Astrocyte (in vitro differentiated cells and primary cell): ENCODE data around the gene BHLHE40. TPM values are rescaled to one million over a fixed set of nuclear protein-coding genes. Genes with fewer than 3 reads are reported as not detected.

ENCODE experiments used
- DNase-seq: peaks from one replicate; pipeline ENCODE4 v3.0.0-alpha.2; 2010; ENCODE audit warnings: low read depth
- FAIRE-seq: peaks from 2 replicates; lab custom pipeline; 2011; peaks lifted over from hg19 to GRCh38; lab: Jason Lieb, UNC
- H2AFZ ChIP-seq: 2 replicates; pipeline ENCODE4 v1.6.0; 2012; ENCODE audit warnings: low read depth, low read length, inconsistent platforms
- H3K27ac ChIP-seq: 2 replicates; pipeline ENCODE4 v1.5.1; 2011; ENCODE audit warnings: low read depth, low read length, inconsistent platforms
- H3K27me3 ChIP-seq: 2 replicates; pipeline ENCODE4 v1.6.0; 2011; ENCODE audit warnings: low read length, inconsistent platforms; ENCODE audit not compliant: insufficient read depth
- H3K36me3 ChIP-seq: 2 replicates; pipeline ENCODE4 v1.5.1; 2011; ENCODE audit warnings: low read length, inconsistent platforms; ENCODE audit not compliant: insufficient read depth
- H3K4me1 ChIP-seq: 2 replicates; pipeline ENCODE4 v1.5.1; 2011; ENCODE audit warnings: low read length, inconsistent platforms; ENCODE audit not compliant: insufficient read depth
- H3K4me2 ChIP-seq: 2 replicates; pipeline ENCODE4 v1.6.0; 2012; ENCODE audit warnings: low read length, inconsistent platforms
- H3K4me3 ChIP-seq: 2 replicates; pipeline ENCODE4 v1.5.1; 2011; ENCODE audit warnings: low read depth, mild to moderate bottlenecking, low read length, inconsistent platforms; ENCODE audit not compliant: insufficient read depth
- H3K79me2 ChIP-seq: 2 replicates; pipeline ENCODE4 v1.6.0; 2012; ENCODE audit warnings: mild to moderate bottlenecking, low read length, inconsistent platforms; ENCODE audit not compliant: insufficient read depth
- H3K9ac ChIP-seq: 2 replicates; pipeline ENCODE4 v1.6.0; 2012; ENCODE audit warnings: mild to moderate bottlenecking, low read length, inconsistent platforms
- H3K9me3 ChIP-seq: 2 replicates; pipeline ENCODE4 v1.5.1; 2012; ENCODE audit warnings: low read depth, mild to moderate bottlenecking, low read length, inconsistent platforms; ENCODE audit not compliant: insufficient read depth
- H4K20me1 ChIP-seq: 2 replicates; pipeline ENCODE4 v1.6.0; 2012; ENCODE audit warnings: low read length, inconsistent platforms; ENCODE audit not compliant: insufficient read depth
- H3K27ac Mint-ChIP-seq: one replicate; pipeline ENCODE4 v1.8.0; 2021; ENCODE audit warnings: mild to moderate bottlenecking, mixed read lengths; ENCODE audit not compliant: unreplicated experiment
- H3K27me3 Mint-ChIP-seq: one replicate; pipeline ENCODE4 v1.8.0; 2021; ENCODE audit warnings: low read depth, mixed read lengths; ENCODE audit not compliant: unreplicated experiment
- H3K36me3 Mint-ChIP-seq: one replicate; pipeline ENCODE4 v1.8.0; 2021; ENCODE audit warnings: low read depth, mixed read lengths; ENCODE audit not compliant: unreplicated experiment
- H3K4me1 Mint-ChIP-seq: one replicate; pipeline ENCODE4 v1.8.0; 2021; ENCODE audit warnings: low read depth, mixed read lengths; ENCODE audit not compliant: unreplicated experiment
- H3K4me3 Mint-ChIP-seq: one replicate; pipeline ENCODE4 v1.8.0; 2021; ENCODE audit warnings: mild to moderate bottlenecking, moderate library complexity, mixed read lengths; ENCODE audit not compliant: unreplicated experiment
- H3K9me3 Mint-ChIP-seq: one replicate; pipeline ENCODE4 v1.8.0; 2021; ENCODE audit warnings: mild to moderate bottlenecking, mixed read lengths; ENCODE audit not compliant: unreplicated experiment
- EZH2 ChIP-seq: IDR thresholded peaks from 2 replicates; pipeline ENCODE4 v1.6.1; 2012; ENCODE audit warnings: mild to moderate bottlenecking, low read length, inconsistent platforms; ENCODE audit not compliant: insufficient read depth
- total RNA-seq: library from RNA; stranded (reverse); gene quantifications from 2 replicates; pipeline ENCODE4 v1.2.1, GENCODE V29; 2021
- TF ChIP-seq, protein P1 (sequence below): IDR thresholded peaks from 2 replicates; pipeline ENCODE4 v1.5.1; 2011; ENCODE audit warnings: low read depth, mild to moderate bottlenecking, inconsistent platforms, low read length, moderate library complexity; ENCODE audit not compliant: insufficient read depth

BHLHE40 gene
- total RNA-seq, 1 donor from 2014 or later = 156 TPM

DNA sequence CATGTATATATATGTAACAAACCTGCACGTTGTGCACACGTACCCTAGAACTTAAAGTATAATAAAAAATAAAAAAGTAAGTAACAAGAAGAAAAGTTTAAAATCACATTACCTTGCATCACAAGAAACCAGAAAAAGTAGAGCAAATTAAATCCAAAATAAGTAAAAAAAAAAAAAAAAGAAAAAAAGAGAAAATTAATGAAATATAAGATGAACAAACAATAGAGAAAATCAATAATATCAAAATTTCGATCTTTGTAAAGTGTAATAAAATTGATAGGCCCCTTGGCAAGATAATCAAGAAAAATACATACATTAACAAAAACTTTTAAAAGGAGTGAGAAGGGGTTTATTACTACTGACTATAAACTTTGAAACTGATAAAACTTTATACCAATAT lies 7.4 kb upstream of the BHLHE40 start:
- FAIRE-seq (no peak), DNase-seq (no peak)
- TF ChIP-seq EZH2 = no peak
- H3K9ac ChIP-seq = no peak overlapping the region
- no peaks in the 10 kb centered on the region for H3K79me2 ChIP-seq
- Mint-ChIP-seq H3K9me3 (peaks cover 11% of the 10 kb centered on the region), H3K36me3 (peaks cover 5% of the 10 kb centered on the region), H3K4me3 (no peak overlapping the region), H3K27ac (no peak overlapping the region), H3K4me1 (peaks cover 12% of the 10 kb centered on the region), H3K27me3 (peaks cover 6% of the 10 kb centered on the region)
- H3K4me2 ChIP-seq = no peak overlapping the region
- H3K27me3 ChIP-seq = no peaks in the 10 kb centered on the region
- H4K20me1 ChIP-seq = no peaks in the 10 kb centered on the region
- H3K4me1 ChIP-seq = peaks cover 4% of the 10 kb centered on the region
- no peaks in the 10 kb centered on the region for H3K36me3 ChIP-seq
- H3K27ac ChIP-seq = no peak overlapping the region
- no peaks in the 10 kb centered on the region for H3K9me3 ChIP-seq
- H2AFZ ChIP-seq = no peak overlapping the region
- H3K4me3 ChIP-seq = no peak overlapping the region

DNA sequence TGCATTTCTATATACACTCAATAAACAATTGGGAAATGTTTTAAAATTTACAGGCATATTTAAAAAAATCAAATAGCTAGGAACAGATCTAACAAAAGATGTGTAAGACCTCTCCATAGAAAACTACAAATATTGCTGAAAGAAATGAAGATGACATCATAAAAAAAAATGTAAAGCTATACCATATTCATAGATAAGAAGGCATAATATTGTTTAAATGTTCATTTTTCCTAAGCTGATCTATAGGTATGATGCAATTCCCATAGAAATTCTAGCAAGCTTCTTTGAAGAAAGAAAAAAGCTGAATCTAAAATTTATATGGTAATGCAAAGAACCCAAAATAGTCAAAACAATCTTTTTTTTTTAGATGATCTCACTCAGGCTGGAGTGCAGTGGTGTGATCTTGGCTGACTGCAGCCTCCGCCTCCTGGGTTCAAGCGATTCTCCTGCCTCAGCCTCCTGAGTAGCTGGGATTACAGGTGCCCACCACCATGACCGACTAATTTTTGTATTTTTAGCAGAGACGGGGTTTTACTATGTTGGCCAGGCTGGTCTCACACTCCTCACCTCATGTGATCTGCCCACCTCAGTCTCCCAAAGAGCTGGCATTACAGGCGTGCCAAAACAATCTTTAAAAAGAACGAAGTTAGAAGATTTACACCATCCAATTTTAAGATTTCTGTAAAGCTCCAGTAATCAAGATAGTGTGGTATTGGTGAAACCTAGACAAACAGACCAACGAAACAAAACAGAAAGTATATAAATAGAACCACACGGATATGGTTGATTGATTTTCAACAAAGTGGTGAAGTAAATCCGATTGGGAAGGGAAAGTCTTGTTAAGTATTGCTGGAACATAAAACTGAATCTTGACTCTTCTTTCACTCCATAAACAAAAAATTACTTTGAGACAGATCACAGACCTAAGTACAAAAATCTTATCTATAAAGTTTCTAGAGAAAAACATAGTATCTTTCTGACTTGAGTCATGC lies 6.3 kb upstream of the BHLHE40 start:
- H3K9ac ChIP-seq = no peak overlapping the region
- no peaks in the 10 kb centered on the region for H3K27me3 ChIP-seq
- Mint-ChIP-seq H3K27me3 (peaks cover under 1% of the 10 kb centered on the region), H3K4me1 (peaks cover 19% of the 10 kb centered on the region), H3K9me3 (peaks cover 3% of the 10 kb centered on the region), H3K36me3 (peaks cover 5% of the 10 kb centered on the region), H3K4me3 (no peak overlapping the region), H3K27ac (no peak overlapping the region)
- DNase-seq (no peak), FAIRE-seq (no peak)
- no peak overlapping the region for H3K4me3 ChIP-seq
- H3K9me3 ChIP-seq = no peaks in the 10 kb centered on the region
- H3K36me3 ChIP-seq = no peaks in the 10 kb centered on the region
- no peak overlapping the region for H3K4me2 ChIP-seq
- H3K4me1 ChIP-seq = peaks cover 15% of the 10 kb centered on the region
- no peak overlapping the region for H2AFZ ChIP-seq
- no peaks in the 10 kb centered on the region for H3K79me2 ChIP-seq
- no peak overlapping the region for H3K27ac ChIP-seq
- TF ChIP-seq, protein P1, sequence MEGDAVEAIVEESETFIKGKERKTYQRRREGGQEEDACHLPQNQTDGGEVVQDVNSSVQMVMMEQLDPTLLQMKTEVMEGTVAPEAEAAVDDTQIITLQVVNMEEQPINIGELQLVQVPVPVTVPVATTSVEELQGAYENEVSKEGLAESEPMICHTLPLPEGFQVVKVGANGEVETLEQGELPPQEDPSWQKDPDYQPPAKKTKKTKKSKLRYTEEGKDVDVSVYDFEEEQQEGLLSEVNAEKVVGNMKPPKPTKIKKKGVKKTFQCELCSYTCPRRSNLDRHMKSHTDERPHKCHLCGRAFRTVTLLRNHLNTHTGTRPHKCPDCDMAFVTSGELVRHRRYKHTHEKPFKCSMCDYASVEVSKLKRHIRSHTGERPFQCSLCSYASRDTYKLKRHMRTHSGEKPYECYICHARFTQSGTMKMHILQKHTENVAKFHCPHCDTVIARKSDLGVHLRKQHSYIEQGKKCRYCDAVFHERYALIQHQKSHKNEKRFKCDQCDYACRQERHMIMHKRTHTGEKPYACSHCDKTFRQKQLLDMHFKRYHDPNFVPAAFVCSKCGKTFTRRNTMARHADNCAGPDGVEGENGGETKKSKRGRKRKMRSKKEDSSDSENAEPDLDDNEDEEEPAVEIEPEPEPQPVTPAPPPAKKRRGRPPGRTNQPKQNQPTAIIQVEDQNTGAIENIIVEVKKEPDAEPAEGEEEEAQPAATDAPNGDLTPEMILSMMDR = no peak
- no peak for TF ChIP-seq EZH2
- no peaks in the 10 kb centered on the region for H4K20me1 ChIP-seq

DNA sequence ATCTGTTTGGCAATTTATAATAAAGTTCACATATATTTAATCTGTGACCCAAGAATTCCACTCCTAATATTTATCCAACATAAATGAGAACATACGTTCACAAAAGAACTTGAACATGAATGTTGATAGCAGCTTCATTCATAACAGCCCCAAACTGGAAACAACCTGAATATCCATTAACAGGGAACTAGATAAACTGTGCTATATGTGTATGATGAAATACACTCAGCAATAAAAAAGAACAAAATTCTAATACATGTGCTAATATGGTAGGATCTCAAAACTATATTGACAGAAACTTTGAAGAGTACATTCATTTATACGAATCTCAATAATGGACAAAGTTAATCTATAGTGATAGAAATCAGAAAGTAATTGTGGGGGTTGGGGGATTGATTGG lies 5.1 kb upstream of the BHLHE40 start:
- no peak overlapping the region for H3K27ac Mint-ChIP-seq
- H3K27me3 Mint-ChIP-seq = no peaks in the 10 kb centered on the region
- no peak overlapping the region for H3K4me3 ChIP-seq
- H3K79me2 ChIP-seq = no peaks in the 10 kb centered on the region
- H3K4me1 Mint-ChIP-seq = peaks cover 19% of the 10 kb centered on the region
- H3K4me2 ChIP-seq = no peak overlapping the region
- H3K27me3 ChIP-seq = no peaks in the 10 kb centered on the region
- H4K20me1 ChIP-seq = no peaks in the 10 kb centered on the region
- H3K27ac ChIP-seq = no peak overlapping the region
- H3K9ac ChIP-seq = no peak overlapping the region
- H3K9me3 Mint-ChIP-seq = no peaks in the 10 kb centered on the region
- DNase-seq = no peak
- no peak for TF ChIP-seq EZH2
- TF ChIP-seq, protein P1 = no peak
- peaks cover 16% of the 10 kb centered on the region for H3K4me1 ChIP-seq
- H3K36me3 ChIP-seq = no peaks in the 10 kb centered on the region
- no peak for FAIRE-seq
- no peak overlapping the region for H3K4me3 Mint-ChIP-seq
- H3K9me3 ChIP-seq = no peaks in the 10 kb centered on the region
- no peak overlapping the region for H2AFZ ChIP-seq
- H3K36me3 Mint-ChIP-seq = no peaks in the 10 kb centered on the region
